Ovary (tissue), 9 donors: ENCODE results near the gene SNRPA1. TPM values are rescaled to one million over a fixed set of nuclear protein-coding genes. Genes with fewer than 3 reads are reported as not detected.

Source experiments
- DNase-seq, 5 donors: peaks; one replicate each; pipeline ENCODE4 v3.0.0-alpha.2; 2019 to 2020
- H3K27ac ChIP-seq, 2 donors: fragments of 200-600 bp; one replicate each; pipeline versions ENCODE4 v1.5.1 to v1.8.0; 2019 to 2022
- H3K27me3 ChIP-seq: fragments of 200-600 bp; one replicate; pipeline ENCODE4 v1.8.0; 2022
- H3K36me3 ChIP-seq: fragments of 200-600 bp; sonication (generic); one replicate; pipeline ENCODE4 v1.5.1; 2019
- H3K4me1 ChIP-seq: one replicate; pipeline ENCODE4 v1.8.1; 2013; ENCODE audit warnings: mild to moderate bottlenecking, moderate library complexity; ENCODE audit not compliant: insufficient read depth
- H3K4me3 ChIP-seq: fragments of 200-600 bp; sonication (generic); one replicate; pipeline ENCODE4 v1.5.1; 2017
- H3K9me3 ChIP-seq, 2 donors: fragments of 200-600 bp in 1 of 2; sonication (generic) in 1 of 2; one replicate each; pipeline versions ENCODE4 v1.5.1 to v1.8.1; 2013 to 2019; ENCODE audit warnings: mild to moderate bottlenecking in 1 of 2, moderate library complexity in 1 of 2
- CTCF ChIP-seq, 3 donors: fragments of 450-650 bp in 2 of 3; fragments of 200-600 bp in 1 of 3; IDR thresholded peaks; one replicate each; pipeline versions ENCODE4 v1.5.1 to v1.8.0; 2016 to 2022; ENCODE audit warnings: antibody characterized with exemption in 3 of 3, mild to moderate bottlenecking in 1 of 3
- EP300 ChIP-seq: sonication (generic); formaldehyde crosslinking; IDR thresholded peaks from one replicate; pipeline ENCODE4 v1.6.1; 2017; ENCODE audit warnings: antibody characterized with exemption
- POLR2A ChIP-seq: fragments of 450-650 bp; IDR thresholded peaks from one replicate; pipeline ENCODE4 v1.6.1; 2017; ENCODE audit warnings: antibody characterized with exemption, mild to moderate bottlenecking, moderate library complexity
- WGBS, 3 donors: extraction: QIAGEN DNeasy Blood & Tissue Kit in 1 of 3; methylation state at CpG; one replicate each; pipeline versions ENCODE4 v1.1.5 to v1.1.7; 2013 to 2017; 5-methylcytosine and 5-hydroxymethylcytosine counted together
- intact Hi-C, 4 donors: fragments of 100-400 bp; cut with DNase I; formaldehyde crosslinking; loops; one replicate each; pipeline versions ENCODE4 v1.11.0 to v1.15.1; 2022 to 2023
- polyA plus RNA-seq, 2 donors: library from polyadenylated mRNA; stranded (reverse); fragments of 200-250 nt in 1 of 2; fragments of 350-450 nt in 1 of 2; fragmentation: Illumina TruSeq in 1 of 2; extraction: RNeasy Lipid Tissue Mini Kit (QIAGEN cat#74804) in 1 of 2; gene quantifications; one replicate each; pipeline ENCODE4 v1.2.3, GENCODE V29; 2013 to 2014
- total RNA-seq, 7 donors: library from RNA; depleted of rRNA in 2 of 7; stranded (reverse); fragments of >200 nt in 2 of 7; fragmentation: NEBNext Ultra II Directional in 3 of 7; extraction: Animal tissue kit (Norgen Biotek cat#: 25700) in 3 of 7; gene quantifications; one replicate each; pipeline versions ENCODE4 v1.1.0 to v1.2.4, GENCODE V29; 2016 to 2023
- donor health status: DM: no; HTN: no; CAD: no; lungs with moderate emphysema.
- donor health status: DM: no; HTN: no; CAD: no.
- donor health status: Bipolar disorder and iron deficiency.
- donor health status: DM: yes; HTN: yes; CAD: no.
- donor health status: DM: no; HTN: no; CAD: no.
- donor health status: DM: yes; HTN: yes; CAD: no.

The SNRPA1 gene
- total and polyA plus RNA-seq, 9 donors = 18.6 to 55.1 (median 39.8) TPM

- 63 to 74% (median 68%) methylated on average over 12 of the region's 12 CpGs for WGBS, 3 donors
- Histone ChIP-seq H3K4me1 (peaks cover 3% of the 10 kb centered on the region), H3K27me3 (no peaks in the 10 kb centered on the region), H3K36me3 (no peaks in the 10 kb centered on the region), H3K9me3 (no peaks in the 10 kb centered on the region), H3K27ac (peak overlapping the region in 1 of 2 donors; percentile 77), H3K4me3 (peak overlapping the region; percentile 98)
- no peak for DNase-seq
- TF ChIP-seq CTCF (IDR thresholded peaks at IDR 0.05) = no peak
- TF ChIP-seq POLR2A = no peak
- TF ChIP-seq EP300 = no peak
- intact Hi-C loops = loop anchor here in 2 of 4 donors (5.0 to 10.0 kb wide), 2 partner anchors 673 to 936 kb away; partner anchors contain the start of genes ADAMTS17 (in 1 of the 2), ASB7 (in 1 of the 2) and LINS1 (in 1 of the 2)
Observed at GRCh38 chr15:101277943-101278564, 17.0 kb downstream of the SNRPA1 start.

GRCh38 chr15:101277038-101277822, 17.8 kb downstream of the SNRPA1 start, which contains the start of gene SELENOS:
Gene SELENOS (minus strand): TSS chr15:101277485. CDS start chr15:101277417, 68 bp downstream.
- WGBS, 3 donors = 0 to 1% (median 0%) methylated on average over 52 to 91 of the region's 91 CpGs

GRCh38 chr15:101276501-101277037, 18.5 kb downstream of the SNRPA1 start:
- intact Hi-C loops = loop anchor here in 2 of 4 donors (5.0 to 10.0 kb wide), 2 partner anchors 672 to 934 kb away; partner anchors contain the start of genes ADAMTS17 (in 1 of the 2), ASB7 (in 1 of the 2) and LINS1 (in 1 of the 2)
- peaks cover 3% of the 10 kb centered on the region for H3K4me1 ChIP-seq
- no peak for TF ChIP-seq EP300
- TF ChIP-seq CTCF (IDR thresholded peaks at IDR 0.05) = peak in 1 of 3 donors; percentile 16
- no peaks in the 10 kb centered on the region for H3K36me3 ChIP-seq
- peak overlapping the region; percentile 98 for H3K4me3 ChIP-seq
- no peaks in the 10 kb centered on the region for H3K9me3 ChIP-seq
- no peaks in the 10 kb centered on the region for H3K27me3 ChIP-seq
- no peak for DNase-seq
- WGBS, 3 donors = 3 to 8% (median 4%) methylated on average over 14 of the region's 14 CpGs
- peak overlapping the region; percentile 57 to 77 for H3K27ac ChIP-seq

More at GRCh38 chr15:101277038-101277822, 17.8 kb downstream of the SNRPA1 start, which contains the start of gene SELENOS:
- Histone ChIP-seq H3K36me3 (no peaks in the 10 kb centered on the region), H3K9me3 (no peaks in the 10 kb centered on the region), H3K27ac (peak within 1 kb of the TSS; percentile 57 to 77), H3K4me1 (peaks cover 3% of the 10 kb centered on the region), H3K27me3 (no peaks in the 10 kb centered on the region), H3K4me3 (peak within 1 kb of the TSS; percentile 98)
- TF ChIP-seq EP300 (no peak), POLR2A (peak; percentile 96), CTCF (IDR thresholded peaks at IDR 0.05) (peak in 1 of 3 donors; percentile 20)
- peak; percentile 91 to 97 (median 95) for DNase-seq
- intact Hi-C loops = loop anchor here in 2 of 4 donors (5.0 to 10.0 kb wide), 2 partner anchors 672 to 935 kb away; partner anchors contain the start of genes ADAMTS17 (in 1 of the 2), ASB7 (in 1 of the 2) and LINS1 (in 1 of the 2)

- no peak overlapping the region for H3K27ac ChIP-seq
- H3K4me1 ChIP-seq = peaks cover 3% of the 10 kb centered on the region
- no peak for DNase-seq
- 79 to 83% (median 81%) methylated on average over 5 of the region's 5 CpGs for WGBS, 3 donors
- TF ChIP-seq POLR2A = no peak
- H3K4me3 ChIP-seq = no peak overlapping the region
- intact Hi-C loops = loop anchor here in 2 of 4 donors (5.0 to 10.0 kb wide), 2 partner anchors 670 to 933 kb away; partner anchors contain the start of genes ADAMTS17 (in 1 of the 2), ASB7 (in 1 of the 2) and LINS1 (in 1 of the 2)
- no peaks in the 10 kb centered on the region for H3K9me3 ChIP-seq
- no peaks in the 10 kb centered on the region for H3K36me3 ChIP-seq
- H3K27me3 ChIP-seq = no peaks in the 10 kb centered on the region
Observed at GRCh38 chr15:101275018-101275417, 20.0 kb downstream of the SNRPA1 start.
